ENCODE data around the gene CUTC. TPM values are rescaled to one million over a fixed set of nuclear protein-coding genes. Genes with fewer than 3 reads are reported as not detected.

The CUTC gene
- total RNA-seq, 1 experiment from 2014 or later: 21.6 TPM

- no peak overlapping the region for H3K27ac ChIP-seq (ENCODE audit: insufficient read length, low read depth, low read length)
- DNase-seq: no peak
- H4K91ac ChIP-seq (ENCODE audit: insufficient read length, low read depth, low read length): no peak overlapping the region
- no peak overlapping the region for H2BK5ac ChIP-seq (ENCODE audit: insufficient read length, low read length)
- H2BK20ac ChIP-seq (ENCODE audit: low read depth, low read length, poor library complexity, severe bottlenecking): no peak overlapping the region
- no peaks in the 10 kb centered on the region for H4K20me1 ChIP-seq (ENCODE audit: control insufficient read depth, insufficient read depth, insufficient read length)
- no peak overlapping the region for H4K5ac ChIP-seq (ENCODE audit: insufficient read length, low read depth, low read length)
- H2AK5ac ChIP-seq (ENCODE audit: insufficient read length, low read length): no peak overlapping the region
- no CpG with 5 or more reads among the region's 5 CpGs for WGBS (ENCODE audit: extremely low coverage, insufficient read length, low lambda C conversion rate)
- no peak overlapping the region for H4K8ac ChIP-seq (replicated peaks; ENCODE audit: insufficient read length, low read depth, low read length)
- no peak overlapping the region for H2BK15ac ChIP-seq (ENCODE audit: low read depth, low read length)
- H3K79me2 ChIP-seq (ENCODE audit: insufficient read depth, low read length): no peaks in the 10 kb centered on the region
- H3K9ac ChIP-seq (ENCODE audit: extremely low read depth, insufficient read length, low read length): no peak overlapping the region
- no peaks in the 10 kb centered on the region for H3K36me3 Mint-ChIP-seq (ENCODE audit: insufficient read depth in 1 of 3, low read depth in 3 of 3)
- H3K4me1 Mint-ChIP-seq: peaks cover 20% of the 10 kb centered on the region in 2 experiments
- H3K4me1 ChIP-seq (ENCODE audit: insufficient read depth, low read length): peaks cover 6% of the 10 kb centered on the region
- TF ChIP-seq CTCF (conservative IDR thresholded peaks at IDR 0.05): no peak
- H2BK120ac ChIP-seq (ENCODE audit: low read depth, low read length, poor library complexity, severe bottlenecking): no peak overlapping the region
- no peak overlapping the region for H3T11ph ChIP-seq (ENCODE audit: low read length)
- no peaks in the 10 kb centered on the region for H3K9me3 ChIP-seq (ENCODE audit: control insufficient read depth, low read depth, low read length)
- no peaks in the 10 kb centered on the region for H3K27me3 ChIP-seq (ENCODE audit: insufficient read depth, low read length)
- H3K14ac ChIP-seq (ENCODE audit: insufficient read depth, low read length): no peak overlapping the region
- no peak overlapping the region for H3K4ac ChIP-seq (ENCODE audit: low read depth, low read length)
- H3K56ac ChIP-seq (ENCODE audit: insufficient read length, low read depth, low read length): no peak overlapping the region
- no peak overlapping the region for H3K4me3 Mint-ChIP-seq
- no peak overlapping the region for H2AFZ ChIP-seq (ENCODE audit: low read length)
- no peaks in the 10 kb centered on the region for H3K23me2 ChIP-seq (ENCODE audit: insufficient read length, low read depth, low read length, poor library complexity, severe bottlenecking)
- H3K27ac Mint-ChIP-seq: no peak overlapping the region
- H3K79me1 ChIP-seq (ENCODE audit: insufficient read depth, low read depth, low read length, poor library complexity, severe bottlenecking): no peaks in the 10 kb centered on the region
- no peak overlapping the region for H2BK12ac ChIP-seq (ENCODE audit: insufficient read length, low read depth, low read length)
- peaks cover 4% of the 10 kb centered on the region; the same call in 1 of the 2 replicates for H3K27me3 Mint-ChIP-seq (ENCODE audit: low read depth)
- H3K4me2 ChIP-seq (ENCODE audit: insufficient read depth, insufficient read length, low read length): no peak overlapping the region
- H3K18ac ChIP-seq (ENCODE audit: insufficient read length, low read depth, low read length): no peak overlapping the region
- no peak overlapping the region for H3K23ac ChIP-seq (ENCODE audit: insufficient read length, low read depth, low read length)
- peaks cover 0 to 3% of the 10 kb centered on the region in 2 experiments; a peak in 2 of 5 replicates for H3K9me3 Mint-ChIP-seq
These were observed 55.3 kb downstream of the CUTC start for GRCh38 chr10:99787311-99787710.

Data from H9 (cell line).